Hepatic stellate cell (primary cell): Measurements from ENCODE around the gene C1orf167.
A peak's percentile ranks its signal among the peaks of the same experiment; 100 is the strongest.

Experiments used
- DNase-seq: peaks from one replicate; pipeline ENCODE4 v3.0.0; 2011; ENCODE audit warnings: low spot score

The C1orf167 gene

DNA sequence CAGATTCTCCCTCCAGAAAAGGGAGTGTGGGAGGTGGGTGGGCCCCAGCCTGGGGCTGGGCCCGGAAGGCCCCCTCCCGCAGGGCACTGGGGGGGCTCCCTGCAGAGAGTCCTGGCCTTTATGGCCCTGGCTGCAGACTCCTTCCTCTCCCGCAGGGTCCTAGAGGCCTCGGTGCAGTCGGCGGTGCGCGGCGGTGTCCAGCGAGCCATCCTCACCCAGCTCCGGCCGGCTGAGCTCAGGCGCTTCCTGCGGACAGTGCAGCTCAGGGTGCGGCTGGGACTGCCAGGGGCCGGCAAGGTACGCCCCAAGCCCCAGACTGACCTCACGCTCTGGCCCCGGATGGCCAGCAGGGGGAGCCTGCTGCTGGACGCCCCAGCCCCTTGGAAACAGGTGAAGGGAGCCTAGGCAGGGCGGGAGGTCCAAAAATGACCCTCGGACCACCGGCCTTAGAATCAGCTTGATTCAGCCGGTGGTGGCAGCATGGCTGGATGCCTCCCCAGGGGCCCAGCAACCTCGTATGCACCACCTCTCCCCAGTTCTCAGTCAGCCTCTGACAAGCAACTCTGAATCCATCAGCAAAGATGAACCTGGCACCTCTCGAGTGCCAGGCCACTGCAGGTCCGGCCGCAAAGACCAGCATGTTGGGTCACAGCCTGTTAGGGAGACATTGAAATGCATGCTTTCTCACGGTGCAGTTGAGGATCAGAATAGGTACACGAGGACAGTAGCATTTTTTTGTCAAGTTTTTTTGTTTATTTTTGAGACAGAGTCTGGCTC is 23.2 kb downstream of the C1orf167 start:
- peak; percentile 71 for DNase-seq

DNA sequence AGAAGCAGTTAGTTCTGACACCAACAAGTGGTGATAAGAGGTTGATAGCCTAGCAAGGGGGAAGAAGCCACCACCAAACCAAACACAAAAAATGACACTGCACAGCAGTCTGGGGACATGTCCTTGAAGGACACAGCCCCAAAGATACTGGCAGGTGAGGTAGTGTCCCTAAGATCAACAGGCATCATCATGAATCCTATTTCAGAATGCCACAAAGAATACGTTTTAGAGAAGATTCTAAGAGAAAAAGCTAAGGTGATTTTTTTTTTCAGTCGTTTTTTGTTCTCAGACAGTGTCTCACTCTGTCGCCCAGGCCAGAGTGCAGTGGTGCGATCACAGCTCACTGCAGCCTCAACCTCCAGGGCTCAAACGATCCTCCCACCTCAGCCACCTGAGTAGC is 24.2 kb downstream of the C1orf167 start:
- DNase-seq, result no peak

DNA sequence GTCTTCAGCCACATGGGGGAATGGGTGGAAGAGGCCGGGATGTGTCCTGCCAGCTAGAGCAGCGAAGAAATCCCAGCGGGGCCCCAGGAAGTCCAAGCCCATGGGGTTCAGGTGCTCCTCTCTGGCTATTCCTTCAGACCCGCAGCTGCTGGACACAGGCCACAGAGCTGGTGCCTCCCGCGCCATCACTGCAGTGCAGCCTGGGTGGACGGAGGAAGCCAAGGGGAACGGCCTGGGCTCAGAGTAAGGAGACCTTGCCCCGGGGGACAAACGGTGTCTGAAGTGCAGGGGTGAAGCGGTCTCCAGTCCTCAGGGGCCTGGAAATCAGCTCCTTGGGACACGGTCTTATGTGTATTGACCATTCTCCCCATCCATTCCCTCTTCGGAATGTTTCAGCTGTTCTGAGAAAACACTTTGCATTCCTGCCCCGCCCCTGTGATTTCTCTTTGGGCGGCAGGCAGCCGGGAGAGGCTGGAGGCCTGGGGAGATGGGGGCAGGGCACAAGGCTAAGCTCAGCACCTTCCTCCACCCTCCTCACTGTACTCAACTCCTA is 25.3 kb downstream of the C1orf167 start:
- DNase-seq, result peak; percentile 87

DNA sequence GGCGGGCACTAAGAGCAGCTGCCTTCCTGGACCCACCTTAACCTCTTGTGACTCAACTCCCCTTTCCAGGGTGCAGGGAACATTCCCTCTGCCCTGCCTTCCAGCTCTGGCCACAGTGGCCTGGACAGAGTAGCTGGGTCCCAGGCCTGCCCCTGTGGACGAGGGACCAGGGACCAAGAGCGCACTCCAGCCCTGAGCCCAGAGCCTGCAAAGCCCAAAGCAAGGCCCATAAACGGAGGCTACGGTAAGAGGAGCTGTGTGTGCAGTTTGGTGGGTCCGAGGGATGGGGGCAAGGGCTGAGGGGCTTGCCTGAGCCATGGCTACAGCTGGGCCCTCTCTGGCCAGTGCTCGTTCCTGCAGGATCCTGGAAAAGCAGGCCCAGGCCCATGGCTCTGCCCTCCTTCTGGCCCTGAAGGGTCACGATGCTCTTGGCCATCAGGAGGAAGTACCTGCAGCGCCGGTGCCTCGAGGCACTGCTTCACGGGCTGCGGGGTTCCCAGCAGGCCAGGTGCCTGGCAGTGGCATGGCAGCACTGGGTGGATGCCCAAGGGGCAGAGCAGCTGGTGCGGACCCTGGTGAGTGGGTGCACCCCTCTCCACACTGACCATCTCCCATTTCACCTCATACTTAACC is 25.9 kb downstream of the C1orf167 start:
- no peak for DNase-seq

DNA sequence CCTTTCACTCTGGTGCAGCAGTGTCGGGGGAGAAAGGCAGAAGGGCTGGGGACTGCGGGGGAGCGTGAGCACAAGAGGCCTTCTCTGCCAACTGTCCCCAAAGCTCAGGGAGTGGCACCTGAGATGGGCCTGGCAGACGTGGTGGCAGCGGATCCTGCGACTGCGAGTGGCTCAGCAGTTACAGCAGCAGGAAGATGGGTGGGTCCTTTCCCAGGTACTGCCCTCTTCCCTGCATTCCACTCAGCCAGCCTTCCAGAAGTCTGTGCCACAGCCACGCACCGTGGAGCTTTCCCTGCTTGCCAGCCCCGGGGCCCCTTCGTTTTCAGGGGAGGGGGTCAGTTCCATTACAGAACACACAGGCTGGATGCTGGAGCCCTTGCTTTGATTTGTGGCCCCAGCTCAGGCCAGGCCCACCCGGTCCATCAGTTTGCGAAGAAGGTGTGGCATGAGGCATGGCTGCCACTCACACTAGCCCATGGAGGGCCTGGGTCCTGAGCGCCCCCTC is 26.6 kb downstream of the C1orf167 start:
- DNase-seq, result no peak

DNA sequence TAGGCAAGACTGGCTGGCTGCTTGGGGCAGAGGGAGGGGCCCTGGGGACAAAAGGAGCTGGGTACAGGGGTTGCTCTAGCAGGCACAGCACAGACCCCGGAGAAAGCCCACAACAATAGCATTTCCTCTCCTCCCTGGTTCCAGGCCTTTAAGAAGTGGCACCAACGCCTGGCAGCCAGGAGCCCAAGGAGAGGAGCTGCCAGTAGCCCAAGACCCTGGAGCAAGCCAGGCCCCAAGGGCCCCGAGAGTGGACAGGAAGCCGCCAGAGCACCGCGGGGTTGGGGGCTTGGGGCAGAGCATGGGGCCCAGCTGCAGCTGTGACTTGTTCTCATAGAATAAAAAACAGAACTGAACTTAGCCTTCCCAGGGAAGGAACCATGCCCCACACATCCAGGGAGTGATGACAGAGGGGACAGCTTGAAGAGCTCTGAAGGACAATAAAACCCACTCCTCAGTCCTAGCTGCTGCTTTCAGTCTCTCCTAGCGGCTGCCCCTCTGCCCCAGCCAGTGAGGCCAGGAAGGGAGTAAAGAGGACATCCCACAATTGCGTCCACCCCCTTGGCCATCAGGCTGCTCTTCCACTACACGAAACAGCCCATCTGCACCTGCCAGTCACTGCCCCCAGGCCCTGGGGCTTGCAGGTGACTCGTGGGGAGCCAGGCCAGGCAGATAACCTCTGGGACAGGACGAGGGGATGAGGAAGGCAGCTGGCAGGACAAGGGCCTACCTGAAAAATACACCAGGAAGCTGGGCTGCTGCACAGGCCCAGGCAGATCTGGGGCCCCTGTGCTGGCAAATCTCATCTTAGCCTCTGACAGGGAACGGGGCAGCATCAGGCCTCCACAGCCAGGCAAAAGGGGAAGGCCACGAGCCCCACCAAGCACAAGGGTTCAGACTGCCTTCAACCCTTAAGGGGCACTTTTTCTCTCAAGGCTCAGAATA is 27.4 kb downstream of the C1orf167 start:
- no peak for DNase-seq

DNA sequence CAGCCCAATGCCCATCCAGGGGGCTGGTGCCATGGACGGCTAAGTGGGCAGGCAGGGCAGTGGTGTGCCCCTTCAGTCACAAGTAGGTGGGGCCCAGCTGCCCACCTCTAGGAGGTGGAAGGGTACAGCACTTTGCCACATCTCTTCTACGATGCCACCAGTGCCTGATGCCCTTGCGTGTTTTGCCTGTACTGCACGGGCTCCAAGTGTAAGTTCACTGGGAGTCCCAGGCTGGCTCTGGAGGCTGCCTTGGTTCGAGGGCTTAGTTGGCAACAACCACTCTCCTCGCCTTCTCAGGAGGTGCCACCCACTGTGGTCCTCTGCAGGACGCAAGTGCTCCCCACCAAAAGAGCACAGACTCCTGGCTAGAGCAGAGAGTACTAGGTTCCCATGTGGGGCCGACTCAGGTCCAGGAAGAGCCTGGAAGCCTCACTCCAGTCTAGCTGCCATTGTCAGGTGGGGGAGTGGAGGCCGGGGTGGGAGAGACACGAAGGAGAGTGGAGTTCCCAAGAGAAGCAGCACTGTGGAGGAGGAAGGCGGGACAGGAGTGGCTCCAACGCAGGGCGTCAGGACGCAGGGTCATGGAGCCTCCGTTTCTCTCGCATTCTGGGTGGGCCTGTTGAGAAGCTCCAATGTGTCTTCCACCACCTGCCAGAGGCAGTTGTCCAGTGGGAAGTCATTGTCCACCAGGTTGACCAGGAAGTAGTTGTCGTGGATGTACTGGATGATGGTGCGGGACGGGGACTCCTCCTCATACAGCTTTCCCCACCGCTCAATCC is 28.3 kb downstream of the C1orf167 start:
- DNase-seq, result no peak

DNA sequence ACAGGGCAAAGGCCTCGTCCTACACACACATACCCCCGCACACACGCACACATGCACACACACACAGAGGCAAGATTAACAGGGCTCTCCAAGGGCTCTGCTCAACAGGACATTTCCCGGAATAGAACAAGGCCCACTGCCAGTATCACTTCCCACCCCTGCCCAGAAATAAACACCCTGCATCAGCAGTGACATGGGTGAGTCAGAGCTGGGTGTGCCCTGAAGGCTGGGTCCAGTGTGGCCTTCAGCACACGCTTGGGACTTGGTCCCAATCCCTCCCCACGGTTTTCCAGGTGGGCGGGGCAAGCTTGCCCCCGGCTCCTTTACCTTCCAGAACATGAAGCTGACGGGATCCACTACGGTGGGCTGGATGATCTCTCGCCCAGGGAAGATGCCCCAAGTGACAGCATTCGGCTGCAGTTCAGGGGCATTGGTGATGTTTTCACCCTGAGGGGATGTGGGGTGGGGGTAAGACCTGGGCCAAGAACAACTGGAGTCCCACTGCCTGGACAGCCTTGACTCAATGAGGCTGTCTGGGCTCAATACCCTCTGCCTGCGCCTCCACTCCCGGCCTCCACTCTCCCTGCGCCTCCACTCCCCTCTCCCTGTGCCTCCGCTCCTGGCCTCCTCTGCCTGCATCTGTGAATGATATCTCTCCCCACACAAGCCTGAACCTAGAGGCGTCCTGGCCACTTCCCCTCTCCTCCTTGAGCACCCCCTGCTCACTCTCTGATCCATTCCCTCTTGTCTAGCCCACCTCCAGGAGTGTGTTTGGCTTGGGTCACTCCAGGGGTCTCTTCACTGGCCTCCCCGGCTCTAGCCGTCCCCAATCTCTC is 29.1 kb downstream of the C1orf167 start:
- DNase-seq, result peak; percentile 98

DNA sequence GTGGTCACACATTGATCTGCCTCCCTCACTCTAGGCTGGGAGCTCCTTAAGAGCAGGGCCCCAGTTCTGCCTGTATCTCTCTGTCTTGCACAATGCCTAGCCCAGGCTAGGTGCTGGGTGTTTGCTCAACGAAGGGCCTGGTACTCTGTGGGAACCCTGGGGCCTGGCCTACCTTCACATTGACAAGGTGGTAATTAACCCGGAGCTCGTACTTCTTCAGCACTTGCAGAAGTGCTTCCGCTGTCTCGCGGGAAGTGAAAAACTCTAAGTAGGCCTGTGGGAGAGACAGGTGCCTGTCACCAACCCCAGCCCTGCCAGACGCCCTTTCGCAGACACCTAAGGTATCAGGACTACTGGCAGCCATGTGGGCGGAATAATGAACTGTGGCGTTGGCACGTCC is 30.1 kb downstream of the C1orf167 start:
- no peak for DNase-seq

DNA sequence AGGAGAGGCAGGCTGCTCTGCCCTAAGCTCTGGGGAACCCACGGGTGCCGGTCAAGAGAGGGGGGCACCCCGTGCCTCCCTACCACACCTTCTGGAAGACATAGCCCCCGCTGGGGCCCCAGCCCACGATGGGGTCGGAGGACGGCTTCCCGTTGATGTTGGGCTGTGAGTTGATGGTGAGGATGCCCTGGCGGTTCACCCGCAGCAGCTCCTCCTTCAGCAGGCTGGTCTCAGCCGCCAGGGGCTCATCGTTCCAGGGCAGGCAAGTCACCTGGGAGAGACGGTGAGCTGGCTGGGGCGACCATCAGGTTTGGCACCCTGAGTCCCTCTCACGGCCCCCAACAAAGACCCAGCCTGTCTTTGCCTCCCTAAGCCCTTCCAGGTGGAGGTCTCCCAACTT is 31.8 kb downstream of the C1orf167 start:
- no peak for DNase-seq

DNA sequence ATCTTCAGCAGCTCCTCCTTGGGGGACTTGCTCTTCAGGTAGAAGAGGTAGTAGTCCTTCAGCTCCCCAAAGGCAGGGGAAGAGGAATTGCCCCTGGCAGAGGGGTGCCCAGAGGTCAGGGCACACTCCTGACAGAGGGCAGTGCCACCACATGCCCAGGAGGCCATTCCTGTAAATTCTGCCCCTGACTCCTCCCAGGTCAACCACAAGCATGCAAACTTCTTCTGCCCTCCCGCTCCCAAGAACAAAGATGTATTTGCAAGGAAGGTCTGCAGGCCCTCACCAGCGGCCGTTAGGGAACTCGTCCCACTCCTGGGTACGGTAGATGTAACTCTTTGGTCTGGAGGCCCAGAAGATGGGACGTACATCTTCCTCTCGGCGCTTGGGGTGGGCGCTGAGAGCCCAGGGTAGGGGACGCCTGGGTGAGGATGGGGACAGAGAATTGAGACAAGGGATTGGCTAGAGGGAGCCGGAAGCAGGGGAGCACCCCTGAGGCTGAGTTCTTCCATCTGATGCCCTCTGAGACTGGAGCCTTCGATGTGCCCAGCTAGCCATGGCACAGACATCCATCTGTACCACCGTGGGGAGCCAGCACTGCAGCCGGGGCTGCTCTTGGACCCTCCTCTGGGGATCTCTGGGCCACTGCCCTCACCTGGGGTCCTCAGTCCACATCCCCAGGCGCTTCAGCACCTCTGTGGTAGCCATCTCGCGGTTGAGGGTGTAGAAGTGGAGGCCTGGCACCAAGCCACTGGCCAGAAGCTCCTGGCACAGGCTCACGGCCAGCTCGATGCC is 32.6 kb downstream of the C1orf167 start:
- no peak for DNase-seq

DNA sequence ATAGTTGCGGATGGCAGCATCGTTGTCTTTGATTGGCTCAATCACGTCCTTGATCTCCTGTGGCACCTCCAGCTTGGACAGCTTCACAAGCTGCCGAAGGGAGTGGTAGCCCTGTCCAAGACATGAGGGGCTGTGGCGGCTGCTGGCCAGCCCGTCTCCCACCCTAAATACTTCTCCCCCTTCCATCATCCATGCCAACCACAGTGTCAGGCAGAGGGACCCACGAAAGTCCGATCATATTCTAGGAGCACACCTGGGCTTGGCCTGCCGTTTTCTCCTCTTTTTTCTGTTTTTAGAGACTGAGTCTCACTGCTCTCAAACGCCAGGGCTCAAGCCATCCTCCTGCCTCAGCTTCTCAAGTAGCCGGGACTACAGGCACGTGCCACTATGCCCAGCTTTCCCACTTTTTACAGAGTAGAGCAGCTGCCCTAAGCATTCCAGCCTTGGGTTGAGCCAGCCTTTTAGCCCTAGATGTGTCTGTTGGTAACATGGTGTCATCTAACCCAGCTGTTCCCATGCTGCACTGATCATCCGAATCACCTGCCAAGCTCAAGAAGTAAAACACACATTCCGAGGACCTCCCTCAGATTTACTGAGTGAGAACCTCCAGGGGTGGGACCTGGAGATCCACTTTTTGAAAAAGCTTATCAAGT is 33.4 kb downstream of the C1orf167 start:
- no peak for DNase-seq

DNA sequence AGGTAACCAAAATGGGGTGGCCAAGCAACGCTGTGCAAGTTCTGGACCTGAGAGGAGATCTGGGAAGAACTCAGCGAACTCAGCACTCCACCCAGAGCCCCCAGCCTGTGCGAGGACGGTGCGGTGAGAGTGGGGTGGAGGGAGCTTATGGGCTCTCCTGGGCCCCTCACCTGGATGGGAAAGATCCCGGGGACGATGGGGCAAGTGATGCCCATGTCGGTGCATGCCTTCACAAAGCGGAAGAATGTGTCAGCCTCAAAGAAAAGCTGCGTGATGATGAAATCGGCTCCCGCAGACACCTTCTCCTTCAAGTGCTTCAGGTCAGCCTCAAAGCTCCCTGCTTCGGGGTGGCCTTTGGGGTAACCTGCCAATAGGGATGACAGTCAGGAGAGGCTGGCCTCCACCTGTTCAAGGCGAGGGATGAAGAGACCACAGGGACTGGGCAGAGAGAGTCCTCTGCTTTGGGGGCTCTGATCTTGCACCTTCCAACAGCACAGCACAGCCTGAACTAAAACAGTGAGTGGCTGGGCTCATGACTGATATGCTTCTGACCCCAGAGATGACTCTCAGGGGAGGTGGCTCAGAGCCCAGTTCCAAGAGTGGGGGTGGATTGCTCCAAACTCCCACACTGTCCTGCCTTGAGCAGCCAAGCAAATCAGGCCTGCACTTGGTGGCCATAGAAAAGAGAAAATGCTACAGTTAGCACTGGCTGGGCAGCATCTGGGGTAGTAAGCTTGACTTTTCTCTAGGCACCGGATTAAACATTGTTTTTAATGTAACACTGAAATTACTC is 34.2 kb downstream of the C1orf167 start:
- peak; percentile 58 for DNase-seq

DNA sequence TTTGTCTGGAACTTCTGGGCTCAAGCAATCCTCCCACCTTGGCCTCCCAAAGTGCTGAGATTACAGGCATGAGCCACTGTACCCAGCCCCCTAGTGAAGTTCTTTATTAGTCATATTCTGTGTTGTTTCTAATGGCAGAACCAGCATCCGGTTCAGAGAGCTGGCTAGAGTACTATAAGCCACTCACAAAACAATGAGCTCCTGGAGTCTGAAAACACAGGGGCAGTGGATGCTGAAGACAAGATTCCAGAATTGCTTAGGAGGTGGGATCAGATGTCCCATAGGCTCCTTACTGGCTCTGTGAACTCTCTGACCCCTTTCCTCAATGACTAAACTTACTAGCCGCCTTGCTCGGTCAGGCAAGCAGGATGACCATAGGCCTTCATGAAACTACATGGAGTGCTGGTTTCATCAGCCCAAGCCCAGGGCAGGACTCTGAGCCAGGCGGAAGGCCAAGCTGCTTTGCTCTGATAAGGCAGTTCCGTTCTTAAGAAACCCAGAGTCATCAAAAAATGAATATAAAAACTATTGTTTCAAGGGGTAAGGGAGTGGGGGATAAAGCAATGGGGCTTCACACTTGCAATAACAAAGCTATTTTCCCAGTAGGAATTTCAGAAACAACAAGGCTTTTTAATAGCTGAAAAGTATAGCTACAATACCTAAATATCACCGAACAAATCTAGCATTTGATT is 35.7 kb downstream of the C1orf167 start:
- DNase-seq, result peak; percentile 53

DNA sequence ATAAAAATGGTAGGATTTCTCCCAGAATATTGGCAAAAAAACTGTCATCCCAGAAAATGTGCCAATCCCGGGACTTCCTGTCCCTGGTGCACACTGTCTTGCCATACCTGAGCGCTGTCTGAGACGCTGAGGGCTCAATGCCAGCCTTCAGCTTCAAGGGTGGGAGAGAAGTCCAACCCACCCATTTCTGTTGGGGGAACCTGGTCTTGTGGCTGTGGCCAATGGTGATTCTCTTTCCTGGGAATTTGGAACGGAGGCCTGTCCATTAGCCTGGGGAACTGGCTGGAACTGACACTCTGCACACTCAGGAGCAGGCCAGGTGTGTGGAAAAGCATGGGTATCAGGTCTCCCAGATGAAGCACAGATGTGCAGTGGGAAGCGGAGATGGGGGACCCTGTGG is 37.1 kb downstream of the C1orf167 start:
- no peak for DNase-seq

DNA sequence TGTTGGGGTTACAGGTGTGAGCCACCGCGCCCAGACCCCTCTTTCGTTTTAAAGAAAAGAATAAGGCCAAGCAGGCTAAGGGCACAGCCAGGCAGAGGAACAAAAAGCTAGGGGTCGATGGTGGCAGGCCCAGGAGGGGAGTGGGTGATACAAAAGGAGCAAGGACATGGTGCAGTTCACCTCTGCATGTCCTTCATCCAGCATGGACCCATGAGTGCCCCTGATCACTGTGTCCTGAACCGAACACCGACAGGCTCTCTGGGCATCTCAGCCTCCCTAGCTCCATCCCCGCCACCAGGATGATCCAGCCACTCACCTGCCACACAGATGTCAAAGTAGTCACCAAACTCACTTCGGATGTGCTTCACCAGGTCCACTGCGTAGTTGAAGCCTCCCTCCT is 37.9 kb downstream of the C1orf167 start:
- no peak for DNase-seq

DNA sequence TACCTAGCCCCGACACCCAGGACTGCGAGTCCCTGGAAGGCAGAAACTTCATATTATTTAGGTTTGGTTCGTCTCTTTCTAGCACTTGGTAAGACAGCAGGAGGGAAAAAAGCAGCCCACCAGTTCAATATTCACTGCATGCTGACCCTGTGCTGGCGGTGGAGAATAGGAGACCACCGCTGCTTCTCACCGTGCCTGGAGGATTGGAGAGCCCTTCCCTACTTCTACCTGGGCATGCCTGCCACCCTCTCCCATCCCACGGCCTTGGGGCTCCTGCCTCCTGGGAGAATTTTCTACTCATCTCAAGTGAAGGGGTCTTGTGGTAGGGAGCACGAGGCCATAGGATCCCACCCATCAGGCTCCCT is 38.4 kb downstream of the C1orf167 start:
- DNase-seq, result no peak
